ENCODE data around the gene TMEM267.

The TMEM267 gene

DNA sequence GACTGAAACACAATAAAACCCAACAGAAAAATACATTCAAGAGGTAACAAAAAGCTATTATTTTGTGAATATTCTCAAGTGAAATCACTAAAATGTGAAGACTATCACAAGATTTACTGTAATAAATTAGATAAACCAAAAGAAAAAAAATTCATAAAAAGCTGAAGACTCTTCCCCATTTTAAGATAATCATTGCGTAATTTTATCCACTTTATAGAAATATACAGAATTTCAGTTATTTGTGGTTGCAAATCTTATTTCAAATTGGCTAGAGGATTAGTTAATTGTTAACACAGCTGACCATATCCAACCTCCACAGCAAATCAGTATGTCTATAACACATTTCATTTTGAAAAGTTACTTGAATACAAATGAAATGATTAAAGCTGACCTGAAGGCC, 7.7 kb upstream of the TMEM267 start:
- no peaks in the 10 kb centered on the region for H3K27me3 ChIP-seq
- H3K36me3 ChIP-seq = no peaks in the 10 kb centered on the region
- no peak overlapping the region for H3K27ac ChIP-seq
- DNase-seq = no peak
- no peaks in the 10 kb centered on the region for H3K4me1 ChIP-seq
- TF ChIP-seq CTCF (IDR thresholded peaks at IDR 0.05) = no peak
- intact Hi-C loops (cut with DNase I; ENCODE audit: low total_unique reads) = no loop called here
- no peaks in the 10 kb centered on the region for H3K9me3 ChIP-seq
- no peak overlapping the region for H3K4me3 ChIP-seq

- no peak for DNase-seq
- no peak for TF ChIP-seq CTCF (IDR thresholded peaks at IDR 0.05)
- Histone ChIP-seq H3K27me3 (no peaks in the 10 kb centered on the region), H3K27ac (no peak overlapping the region), H3K36me3 (no peaks in the 10 kb centered on the region), H3K4me3 (no peak overlapping the region), H3K9me3 (no peaks in the 10 kb centered on the region), H3K4me1 (peaks cover 0 to 18% (median 14%) of the 10 kb centered on the region in 4 donors)
- intact Hi-C loops (cut with DNase I; ENCODE audit: low total_unique reads) = loop anchor here (10.0 kb wide), 1 partner anchor 118 kb away; the partner anchor contains the start of gene NNT
Measured at GRCh38 chr5:43486353-43486752, 2.7 kb upstream of the TMEM267 start.

DNA sequence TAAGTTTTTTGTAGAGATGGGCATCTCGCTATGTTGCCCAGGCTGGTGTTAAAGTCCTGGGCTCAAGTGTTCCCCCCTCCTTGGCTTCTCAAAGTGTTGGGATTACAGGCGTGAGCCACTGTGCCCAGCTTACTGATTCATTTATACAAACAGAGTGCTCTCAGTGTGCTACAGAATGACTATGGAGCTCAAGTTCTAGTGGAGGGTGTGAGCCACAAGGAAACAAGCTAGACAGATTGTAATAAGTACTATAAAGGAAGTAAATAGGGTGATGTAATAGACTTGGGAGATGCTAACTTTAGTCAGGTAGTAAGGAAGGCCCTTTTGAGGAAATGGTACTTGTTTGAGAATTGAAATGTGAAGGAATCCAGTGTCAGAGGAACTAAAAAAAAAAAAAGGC, 1.7 kb upstream of the TMEM267 start:
- intact Hi-C loops (cut with DNase I; ENCODE audit: low total_unique reads) = loop anchor here (10.0 kb wide), 1 partner anchor 119 kb away; the partner anchor contains the start of gene NNT
- Histone ChIP-seq H3K4me3 (no peak overlapping the region), H3K9me3 (no peaks in the 10 kb centered on the region), H3K36me3 (no peaks in the 10 kb centered on the region), H3K4me1 (peaks cover 0 to 18% (median 14%) of the 10 kb centered on the region in 4 donors), H3K27me3 (no peaks in the 10 kb centered on the region), H3K27ac (peak overlapping the region in 1 of 2 donors; percentile 95)
- no peak for DNase-seq
- no peak for TF ChIP-seq CTCF (IDR thresholded peaks at IDR 0.05)

DNA sequence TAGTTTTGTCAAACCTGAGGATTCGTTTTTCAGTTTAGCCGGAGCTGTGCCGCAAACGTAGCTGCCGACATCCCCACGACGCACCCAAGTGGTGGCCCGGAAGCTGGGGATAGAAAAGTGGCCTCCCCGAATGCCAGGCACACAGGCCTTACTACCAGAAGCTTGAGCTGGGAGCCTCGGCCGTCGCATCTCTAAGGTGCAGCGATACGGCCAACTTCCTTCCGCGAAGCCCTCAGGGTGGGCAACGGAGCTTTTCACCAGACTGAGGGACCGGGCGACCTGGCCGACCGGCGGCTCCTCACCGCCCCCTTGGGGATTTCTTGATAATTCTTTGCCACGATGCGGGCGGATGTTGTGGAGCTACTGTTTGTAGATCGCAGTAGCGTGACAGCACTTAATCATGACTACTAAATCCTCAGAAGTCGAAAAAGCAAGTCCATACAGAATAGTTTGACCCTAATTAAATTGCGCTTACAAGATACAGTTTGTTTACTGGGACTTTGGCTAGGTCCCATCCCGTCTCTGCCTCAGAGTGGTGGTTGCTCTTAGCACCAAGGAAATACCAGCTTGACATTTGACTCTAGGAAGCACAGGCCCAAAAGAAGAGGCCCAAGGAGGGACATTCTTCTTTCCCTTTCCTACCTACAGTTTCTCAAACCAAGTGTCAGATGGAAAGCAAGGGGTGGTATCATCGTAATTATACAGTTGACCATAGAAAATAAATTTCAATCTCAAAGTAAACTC, 613 bp upstream of the TMEM267 start:
- Histone ChIP-seq H3K27ac (peak overlapping the region; percentile 91 to 95), H3K27me3 (no peaks in the 10 kb centered on the region)

More for the DNA sequence above, 613 bp upstream of the TMEM267 start:
- DNase-seq = peak; percentile 75 to 88
- intact Hi-C loops (cut with DNase I; ENCODE audit: low total_unique reads) = loop anchor here (5.0 to 10.0 kb wide), 2 partner anchors 121 to 172 kb away; partner anchors contain the start of genes HMGCS1 and NNT
- H3K36me3 ChIP-seq = no peaks in the 10 kb centered on the region
- peaks cover 0 to 18% (median 14%) of the 10 kb centered on the region in 4 donors for H3K4me1 ChIP-seq
- peak; percentile 55 to 71 for TF ChIP-seq CTCF (IDR thresholded peaks at IDR 0.05)
- H3K9me3 ChIP-seq = no peaks in the 10 kb centered on the region
- peak overlapping the region; percentile 65 to 83 for H3K4me3 ChIP-seq
